Activated T-helper 1 cell treated with anti-CD3 and anti-CD28 coated beads, Interleukin-12 subunit alpha, Interleukin-12 subunit beta, Interleukin-2, Interleukin-4 antibody, amounts not matched to agents 30 ng/mL and 10 ng/mL and 1 ng/mL, durations not matched to agents 14 hours and 24 hours and 36 hours (primary cell): Measurements from ENCODE around the gene DCAF12. TPM values are rescaled to one million over a fixed set of nuclear protein-coding genes. Genes with fewer than 3 reads are reported as not detected.

ENCODE experiments used
- DNase-seq: peaks from one replicate; pipeline ENCODE4 v3.0.0; 2021; ENCODE audit warnings: low spot score
- H3K27ac Mint-ChIP-seq: one replicate; pipeline ENCODE4 v1.8.0; 2021; ENCODE audit warnings: mild to moderate bottlenecking, mixed read lengths
- H3K27me3 Mint-ChIP-seq: one replicate; pipeline ENCODE4 v1.8.0; 2022; ENCODE audit warnings: mild to moderate bottlenecking, moderate library complexity, mixed read lengths; ENCODE audit not compliant: insufficient read depth
- H3K36me3 Mint-ChIP-seq: one replicate; pipeline ENCODE4 v1.8.0; 2021; ENCODE audit warnings: low read depth, mixed read lengths
- H3K4me1 Mint-ChIP-seq: one replicate; pipeline ENCODE4 v1.8.0; 2021; ENCODE audit warnings: low read depth, mixed read lengths
- H3K4me3 Mint-ChIP-seq: one replicate; pipeline ENCODE4 v1.8.0; 2021; ENCODE audit warnings: mild to moderate bottlenecking, moderate library complexity, mixed read lengths
- H3K9me3 Mint-ChIP-seq: one replicate; pipeline ENCODE4 v1.8.0; 2021; ENCODE audit warnings: mixed read lengths
- intact Hi-C: fragments of 100-400 bp; cut with micrococcal nuclease; formaldehyde crosslinking; loops from one replicate; pipeline ENCODE4 v1.15.1; 2024
- total RNA-seq: library from RNA; stranded (reverse); gene quantifications from 2 replicates; pipeline ENCODE4 v1.2.3, GENCODE V29; 2022

DCAF12 gene
- total RNA-seq, 1 donor from 2014 or later = 49.7 TPM

- H3K9me3 Mint-ChIP-seq = no peaks in the 10 kb centered on the region
- no peaks in the 10 kb centered on the region for H3K27me3 Mint-ChIP-seq
- H3K27ac Mint-ChIP-seq = no peak overlapping the region
- intact Hi-C loops = no loop called here
- peaks cover 8% of the 10 kb centered on the region for H3K4me1 Mint-ChIP-seq
- H3K4me3 Mint-ChIP-seq = no peak overlapping the region
- DNase-seq = no peak
- peaks cover 27% of the 10 kb centered on the region for H3K36me3 Mint-ChIP-seq
Measured at GRCh38 chr9:34084562-34084961, 41.9 kb downstream of the DCAF12 start.

GRCh38 chr9:34079181-34079580, 47.3 kb downstream of the DCAF12 start:
- DNase-seq = no peak
- Mint-ChIP-seq H3K4me3 (no peak overlapping the region), H3K9me3 (no peaks in the 10 kb centered on the region), H3K36me3 (no peaks in the 10 kb centered on the region), H3K4me1 (peaks cover 4% of the 10 kb centered on the region), H3K27ac (no peak overlapping the region), H3K27me3 (no peaks in the 10 kb centered on the region)
- intact Hi-C loops = no loop called here

DNA sequence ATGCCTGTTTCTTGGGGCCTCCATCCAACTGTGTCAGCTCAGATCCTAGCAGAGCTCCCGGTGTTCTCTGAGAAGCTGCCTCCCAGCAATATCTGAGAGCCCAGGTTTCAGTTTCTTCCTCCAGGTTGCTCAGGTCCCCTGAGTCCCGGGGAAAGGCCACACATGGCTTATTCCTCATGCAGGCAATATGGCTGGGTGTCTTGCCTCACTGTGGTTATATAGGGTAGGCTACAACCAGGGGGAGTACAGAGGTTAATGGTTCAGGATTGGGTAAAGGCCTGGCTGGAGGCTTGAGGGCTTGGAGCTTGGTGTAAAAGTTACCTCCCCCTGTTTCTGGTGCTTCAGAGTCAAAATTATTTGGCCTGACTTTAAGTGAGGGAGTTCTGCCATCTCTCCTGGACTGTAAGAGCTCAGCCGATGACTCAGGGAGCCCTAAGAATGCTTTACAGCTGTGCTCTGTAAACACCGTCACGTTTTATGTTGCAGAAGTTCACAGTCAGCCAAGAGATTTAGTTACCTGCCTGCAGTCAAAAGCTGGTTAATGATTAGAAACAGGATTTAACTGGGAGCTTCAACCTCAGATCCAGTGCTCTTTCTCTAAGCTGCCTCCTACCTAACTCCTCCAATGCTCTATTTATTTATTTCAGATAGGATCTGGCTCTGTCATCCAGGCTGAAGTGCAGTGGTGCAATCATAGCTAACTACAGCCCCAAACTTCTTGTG, 53.5 kb downstream of the DCAF12 start:
- Mint-ChIP-seq H3K36me3 (no peaks in the 10 kb centered on the region), H3K27me3 (no peaks in the 10 kb centered on the region), H3K4me3 (no peak overlapping the region), H3K27ac (no peak overlapping the region), H3K4me1 (peaks cover 5% of the 10 kb centered on the region), H3K9me3 (no peaks in the 10 kb centered on the region)
- intact Hi-C loops = loop anchor here (5.0 kb wide), 1 partner anchor 151 kb away; no protein-coding TSS in a partner anchor
- DNase-seq = no peak

- Mint-ChIP-seq H3K9me3 (no peaks in the 10 kb centered on the region), H3K4me3 (no peak overlapping the region), H3K4me1 (peaks cover 5% of the 10 kb centered on the region), H3K36me3 (no peaks in the 10 kb centered on the region), H3K27ac (no peak overlapping the region), H3K27me3 (no peaks in the 10 kb centered on the region)
- no peak for DNase-seq
- intact Hi-C loops = loop anchor here (5.0 kb wide), 1 partner anchor 150 kb away; no protein-coding TSS in a partner anchor
Measured at GRCh38 chr9:34072410-34072809, 54.1 kb downstream of the DCAF12 start.

DNA sequence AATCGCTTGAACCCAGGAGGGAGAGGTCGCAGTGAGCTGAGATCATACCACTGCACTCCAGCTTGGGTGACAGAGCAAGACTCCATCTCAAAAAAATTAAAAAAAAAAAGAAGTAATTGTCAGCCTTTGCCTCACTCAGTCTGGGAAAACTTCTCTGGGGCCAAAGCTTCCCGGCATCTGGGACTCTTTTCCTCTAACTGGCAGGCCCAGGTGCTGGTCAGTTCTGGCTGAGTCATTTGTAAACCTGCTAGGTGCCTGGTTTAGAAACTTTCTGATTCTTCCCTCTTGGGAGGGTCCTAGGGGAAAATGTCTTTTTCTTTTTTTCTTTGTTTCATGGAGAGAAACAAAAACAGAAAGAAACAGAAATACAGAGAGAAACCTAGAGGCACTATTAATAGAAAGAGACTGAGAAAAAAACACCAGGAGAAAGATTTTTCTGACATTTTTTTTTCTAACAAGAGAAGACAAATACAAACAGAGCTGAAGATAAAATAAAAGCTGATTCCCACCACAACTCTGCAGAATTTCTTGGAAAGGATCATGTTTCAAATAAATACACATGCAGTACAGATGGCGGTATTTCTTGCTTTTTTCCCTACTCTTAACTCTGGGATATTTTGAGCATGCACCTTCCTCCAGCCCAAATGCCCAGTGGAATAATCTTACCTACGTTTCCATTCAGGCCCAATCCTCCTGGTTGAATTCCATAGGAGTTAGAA, 55.7 kb downstream of the DCAF12 start:
- DNase-seq = no peak
- intact Hi-C loops = loop anchor here (5.0 kb wide), 1 partner anchor 148 kb away; no protein-coding TSS in a partner anchor
- no peak overlapping the region for H3K4me3 Mint-ChIP-seq
- no peaks in the 10 kb centered on the region for H3K9me3 Mint-ChIP-seq
- no peaks in the 10 kb centered on the region for H3K36me3 Mint-ChIP-seq
- H3K27ac Mint-ChIP-seq = no peak overlapping the region
- no peaks in the 10 kb centered on the region for H3K27me3 Mint-ChIP-seq
- peaks cover 5% of the 10 kb centered on the region for H3K4me1 Mint-ChIP-seq

DNA sequence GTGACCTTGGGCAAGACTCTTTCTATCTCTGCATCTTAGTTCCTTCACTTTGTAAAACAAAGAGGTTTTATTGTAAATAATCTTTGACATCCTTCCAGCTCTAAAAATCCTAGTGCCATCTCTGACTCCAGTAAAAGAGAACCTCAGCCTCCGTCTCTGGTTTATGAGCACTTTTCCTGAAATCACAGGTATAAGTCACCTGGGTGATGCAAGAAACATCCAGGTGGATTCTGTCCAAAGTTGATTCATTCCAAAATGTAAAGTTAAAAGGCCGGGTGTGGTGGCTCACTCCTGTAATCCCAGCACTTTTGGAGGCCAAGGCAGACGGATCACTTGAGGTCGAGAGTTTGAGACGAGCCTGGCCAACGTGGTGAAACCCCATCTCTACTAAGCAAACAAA, 56.7 kb downstream of the DCAF12 start:
- DNase-seq = no peak
- no peak overlapping the region for H3K27ac Mint-ChIP-seq
- H3K4me1 Mint-ChIP-seq = peaks cover 5% of the 10 kb centered on the region
- H3K9me3 Mint-ChIP-seq = no peaks in the 10 kb centered on the region
- no peak overlapping the region for H3K4me3 Mint-ChIP-seq
- no peaks in the 10 kb centered on the region for H3K27me3 Mint-ChIP-seq
- H3K36me3 Mint-ChIP-seq = no peaks in the 10 kb centered on the region
- intact Hi-C loops = loop anchor here (5.0 kb wide), 1 partner anchor 148 kb away; no protein-coding TSS in a partner anchor

- intact Hi-C loops = no loop called here
- no peaks in the 10 kb centered on the region for H3K27me3 Mint-ChIP-seq
- no peaks in the 10 kb centered on the region for H3K9me3 Mint-ChIP-seq
- no peak for DNase-seq
- no peaks in the 10 kb centered on the region for H3K4me1 Mint-ChIP-seq
- no peak overlapping the region for H3K27ac Mint-ChIP-seq
- H3K36me3 Mint-ChIP-seq = no peaks in the 10 kb centered on the region
- no peak overlapping the region for H3K4me3 Mint-ChIP-seq
Measured at GRCh38 chr9:34065541-34065940, 61.0 kb downstream of the DCAF12 start.

DNA sequence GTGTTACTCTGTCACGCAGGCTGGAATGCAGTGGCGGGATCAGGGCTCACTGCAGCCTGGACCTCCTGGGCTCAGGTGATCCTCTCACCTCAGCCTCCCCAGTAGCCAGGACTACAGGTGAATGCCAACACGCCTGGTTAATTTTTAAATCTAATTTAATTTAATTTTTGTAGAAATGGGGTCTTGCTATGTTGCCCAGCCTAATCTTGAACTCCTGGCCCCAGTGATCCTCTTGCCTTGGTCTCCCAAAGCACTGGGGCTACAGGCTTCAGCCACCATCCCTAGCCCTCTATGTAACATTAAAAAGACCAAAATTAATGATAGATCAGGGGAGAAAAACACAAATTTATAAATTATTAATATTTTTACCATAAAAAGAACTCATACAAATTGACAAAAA, 66.5 kb downstream of the DCAF12 start:
- DNase-seq = no peak
- H3K27me3 Mint-ChIP-seq = no peaks in the 10 kb centered on the region
- H3K4me1 Mint-ChIP-seq = no peaks in the 10 kb centered on the region
- intact Hi-C loops = no loop called here
- H3K4me3 Mint-ChIP-seq = no peak overlapping the region
- H3K36me3 Mint-ChIP-seq = no peaks in the 10 kb centered on the region
- no peaks in the 10 kb centered on the region for H3K9me3 Mint-ChIP-seq
- no peak overlapping the region for H3K27ac Mint-ChIP-seq

- H3K27ac Mint-ChIP-seq = no peak overlapping the region
- no peaks in the 10 kb centered on the region for H3K4me1 Mint-ChIP-seq
- DNase-seq = no peak
- no peaks in the 10 kb centered on the region for H3K9me3 Mint-ChIP-seq
- intact Hi-C loops = no loop called here
- no peaks in the 10 kb centered on the region for H3K36me3 Mint-ChIP-seq
- no peaks in the 10 kb centered on the region for H3K27me3 Mint-ChIP-seq
- no peak overlapping the region for H3K4me3 Mint-ChIP-seq
Measured at GRCh38 chr9:34059281-34059680, 67.2 kb downstream of the DCAF12 start.

- Mint-ChIP-seq H3K27ac (peak overlapping the region; percentile 100), H3K9me3 (no peaks in the 10 kb centered on the region), H3K4me3 (peak overlapping the region; percentile 98), H3K4me1 (peaks cover 44% of the 10 kb centered on the region), H3K27me3 (no peaks in the 10 kb centered on the region), H3K36me3 (peaks cover 8% of the 10 kb centered on the region)
- intact Hi-C loops = loop anchor here (1.0 to 5.0 kb wide), 11 partner anchors 42 to 883 kb away; partner anchors contain the start of genes AQP3, B4GALT1, BAG1 and CHMP5
- DNase-seq = no peak
Measured at GRCh38 chr9:34049630-34050384, 76.7 kb downstream of the DCAF12 start.

DNA sequence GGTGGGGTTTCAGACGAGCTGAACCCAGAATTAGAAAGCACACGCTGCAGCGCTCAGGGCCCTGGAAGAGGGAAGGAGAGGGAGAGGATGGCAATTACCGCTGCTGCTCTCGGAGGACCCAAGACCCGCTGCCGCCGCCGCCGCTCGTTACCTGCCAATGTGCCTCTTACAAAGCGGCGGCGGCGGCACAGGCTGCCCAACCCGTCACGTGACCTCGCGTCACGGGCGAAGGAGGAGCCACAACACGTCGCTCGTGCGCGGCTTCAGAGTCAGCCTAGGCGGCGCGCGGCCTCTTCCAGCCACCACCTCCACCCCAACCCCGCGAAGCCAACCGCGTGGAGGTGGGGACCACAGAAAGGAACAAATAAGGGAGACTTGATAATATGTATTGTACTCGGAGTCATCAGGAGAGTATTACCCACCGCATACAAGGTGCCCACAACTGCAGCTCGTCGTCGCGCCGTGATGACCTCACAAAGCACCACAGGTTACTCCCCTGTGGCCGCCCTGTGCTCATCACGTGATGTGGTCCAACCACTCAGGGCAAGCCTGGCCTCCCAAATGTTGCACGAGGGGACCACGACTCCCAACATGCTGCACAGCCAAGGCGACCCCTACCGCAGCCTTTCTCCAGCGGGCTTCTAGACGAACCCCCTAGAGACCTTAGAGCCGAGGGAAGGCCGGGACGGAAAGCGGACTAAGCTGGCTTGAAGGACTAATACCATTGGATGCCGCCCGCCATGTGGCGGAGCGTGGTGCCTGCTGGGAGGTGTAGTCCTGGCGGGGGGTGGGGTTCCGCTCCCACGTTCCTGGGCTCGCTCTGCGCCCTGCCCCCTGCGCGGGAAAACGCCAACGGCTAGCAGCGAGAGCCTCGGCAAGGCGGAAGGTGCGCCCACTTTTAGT, 77.5 kb downstream of the DCAF12 start, which contains the start of gene UBAP2:
UBAP2 (minus strand) TSS at position 161 of the 903 bp plus-strand sequence. CDS start 31,739 bp downstream, outside the sequence.
- Mint-ChIP-seq H3K36me3 (peaks cover 8% of the 10 kb centered on the region), H3K27ac (peak within 1 kb of the TSS; percentile 100), H3K4me1 (peaks cover 44% of the 10 kb centered on the region), H3K9me3 (no peaks in the 10 kb centered on the region), H3K27me3 (no peaks in the 10 kb centered on the region), H3K4me3 (peak within 1 kb of the TSS; percentile 98)
- intact Hi-C loops = loop anchor here (1.0 to 5.0 kb wide), 13 partner anchors 25 to 882 kb away; partner anchors contain the start of genes AQP3, B4GALT1, BAG1 and CHMP5
- DNase-seq = peak; percentile 94
